GM21619 (cell line): ENCODE measurements around the gene MTHFD2.
"Not testable (repeated sequence)": the region's sequence is repeated elsewhere in the genome, so short reads cannot be mapped to it uniquely, and the experiment has no call there.

ENCODE experiments used
- ATAC-seq: cut with Tn5 transposase; IDR thresholded peaks from one replicate; pipeline ENCODE4 v1.9.1; 2021; ENCODE audit not compliant: unreplicated experiment

MTHFD2 gene

GRCh38 chr2:74226648-74227213 lies 28.3 kb downstream of the MTHFD2 start:
- ATAC-seq: no peak

GRCh38 chr2:74227646-74228045 lies 29.2 kb downstream of the MTHFD2 start:
- no peak for ATAC-seq

- ATAC-seq: no peak
Observed at GRCh38 chr2:74228772-74229171, 30.4 kb downstream of the MTHFD2 start.

- ATAC-seq: not testable (repeated sequence)
Observed at GRCh38 chr2:74229865-74230264, 31.4 kb downstream of the MTHFD2 start.

- no peak for ATAC-seq
Observed at GRCh38 chr2:74232426-74232825, 34.0 kb downstream of the MTHFD2 start.

- no peak for ATAC-seq
Observed at GRCh38 chr2:74233648-74234047, 35.2 kb downstream of the MTHFD2 start.

- ATAC-seq: no peak
Observed at GRCh38 chr2:74235041-74235440, 36.6 kb downstream of the MTHFD2 start.

GRCh38 chr2:74238879-74239278 lies 40.5 kb downstream of the MTHFD2 start:
- no peak for ATAC-seq

GRCh38 chr2:74239346-74239745 lies 40.9 kb downstream of the MTHFD2 start:
- no peak for ATAC-seq

- ATAC-seq: no peak
Observed at GRCh38 chr2:74242354-74243071, 44.1 kb downstream of the MTHFD2 start.

GRCh38 chr2:74244286-74244685 lies 45.9 kb downstream of the MTHFD2 start:
- ATAC-seq: no peak

- ATAC-seq: no peak
Observed at GRCh38 chr2:74246496-74247195, 48.2 kb downstream of the MTHFD2 start.

GRCh38 chr2:74249406-74250122 lies 51.1 kb downstream of the MTHFD2 start:
- no peak for ATAC-seq

GRCh38 chr2:74250189-74250631 lies 51.8 kb downstream of the MTHFD2 start:
- no peak for ATAC-seq

GRCh38 chr2:74252036-74252435 lies 53.6 kb downstream of the MTHFD2 start:
- ATAC-seq: no peak

GRCh38 chr2:74252862-74253261 lies 54.4 kb downstream of the MTHFD2 start:
- ATAC-seq: no peak

- ATAC-seq: no peak
Observed at GRCh38 chr2:74253306-74253970, 55.0 kb downstream of the MTHFD2 start.

GRCh38 chr2:74253971-74254310 lies 55.5 kb downstream of the MTHFD2 start:
- no peak for ATAC-seq

- ATAC-seq: no peak
Observed at GRCh38 chr2:74255660-74256213, 57.3 kb downstream of the MTHFD2 start.

- ATAC-seq: no peak
Observed at GRCh38 chr2:74259191-74259590, 60.8 kb downstream of the MTHFD2 start.

- no peak for ATAC-seq
Observed at GRCh38 chr2:74259733-74260132, 61.3 kb downstream of the MTHFD2 start.
